AML-193 (cell line): ENCODE results near the gene PORCN.

Experiments used
- DNase-seq, 2 experiments: peaks; one replicate each; lab custom pipeline; 2025; lab: John Stamatoyannopoulos, UW

Gene PORCN

DNA sequence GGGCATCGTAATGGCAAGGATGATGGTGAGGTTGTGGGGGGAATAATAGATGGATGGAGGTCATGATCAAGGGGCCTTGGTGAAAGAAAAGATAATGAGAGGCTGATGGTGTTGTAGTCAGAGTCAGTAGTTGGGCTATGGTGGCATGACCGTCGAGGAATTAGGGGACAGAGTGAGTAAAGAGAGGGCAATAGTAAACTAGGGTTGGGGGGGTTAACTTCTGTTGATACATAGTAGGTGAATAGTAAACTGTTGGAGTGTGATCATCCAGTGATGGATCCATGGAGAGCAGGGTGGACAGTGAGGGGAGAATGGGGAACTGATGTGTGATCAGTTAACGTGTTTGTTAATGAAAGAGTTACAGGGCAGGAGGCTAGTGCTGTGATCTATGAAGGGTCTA is 31.9 kb upstream of the PORCN start:
- no peak for DNase-seq

GRCh38 chrX:48477960-48478755 is 30.6 kb upstream of the PORCN start:
- no peak for DNase-seq

DNA sequence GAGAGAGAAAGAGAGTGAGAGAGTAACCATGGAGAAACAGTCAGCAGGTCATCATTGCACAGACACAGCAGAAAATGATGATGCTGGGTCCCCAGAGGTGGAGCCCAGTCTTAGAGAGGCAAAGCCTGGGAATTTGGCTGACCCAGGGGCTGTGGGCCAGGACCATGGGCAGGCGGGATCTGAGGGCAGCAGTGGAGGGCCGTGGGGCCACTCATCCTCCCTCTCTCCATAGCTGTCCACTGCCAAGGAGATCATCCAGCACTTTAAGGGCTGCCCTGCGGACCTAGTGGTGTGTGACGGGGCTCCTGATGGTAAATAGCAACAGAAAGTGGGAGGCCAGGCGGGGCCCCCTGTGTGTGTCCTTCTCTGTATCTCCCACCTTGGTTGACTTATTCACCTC is 30.0 kb upstream of the PORCN start:
- DNase-seq: no peak

DNA sequence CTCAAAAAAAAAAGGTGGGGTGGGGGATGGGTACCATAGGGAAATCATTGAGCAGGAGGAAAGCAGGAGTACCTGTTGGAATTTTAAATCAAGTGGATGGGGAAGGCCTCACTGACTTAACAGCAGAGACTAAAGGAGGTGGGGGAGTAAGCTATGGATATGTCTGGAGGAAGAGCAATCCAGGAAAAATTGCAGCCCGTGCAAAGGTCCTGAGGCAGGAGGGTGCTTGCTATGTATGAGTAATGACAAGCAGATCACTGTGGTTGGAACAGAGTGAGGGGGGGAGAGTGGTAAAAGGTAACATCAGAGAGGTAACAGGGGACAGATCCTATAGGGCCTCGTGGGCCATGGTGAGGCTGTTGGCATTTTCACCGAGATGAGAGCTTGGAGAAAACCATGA is 28.6 kb upstream of the PORCN start:
- no peak for DNase-seq

- DNase-seq: no peak
These were observed 28.2 kb upstream of the PORCN start for GRCh38 chrX:48480583-48480982.

DNA sequence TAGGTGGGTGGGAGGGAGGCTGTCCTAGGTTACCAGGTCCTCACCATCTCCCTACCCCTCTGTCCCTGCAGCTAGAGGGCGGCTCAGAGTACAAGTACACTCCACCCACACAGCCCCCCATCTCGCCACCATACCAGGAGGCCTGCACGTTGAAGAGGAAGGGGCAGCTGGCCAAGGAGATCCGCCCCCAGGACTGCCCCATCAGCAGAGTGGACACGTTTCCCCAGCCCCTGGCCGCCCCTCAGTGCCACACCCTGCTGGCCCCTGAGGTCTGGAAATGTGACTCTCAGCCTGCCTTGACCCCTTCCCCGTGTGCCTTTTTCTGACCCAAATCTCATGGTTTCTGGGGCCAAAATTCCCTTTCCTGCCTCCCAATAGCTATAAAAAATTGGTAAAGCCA is 26.3 kb upstream of the PORCN start:
- DNase-seq: no peak

- DNase-seq: no peak
These were observed 21.4 kb upstream of the PORCN start for GRCh38 chrX:48487362-48487798.

DNA sequence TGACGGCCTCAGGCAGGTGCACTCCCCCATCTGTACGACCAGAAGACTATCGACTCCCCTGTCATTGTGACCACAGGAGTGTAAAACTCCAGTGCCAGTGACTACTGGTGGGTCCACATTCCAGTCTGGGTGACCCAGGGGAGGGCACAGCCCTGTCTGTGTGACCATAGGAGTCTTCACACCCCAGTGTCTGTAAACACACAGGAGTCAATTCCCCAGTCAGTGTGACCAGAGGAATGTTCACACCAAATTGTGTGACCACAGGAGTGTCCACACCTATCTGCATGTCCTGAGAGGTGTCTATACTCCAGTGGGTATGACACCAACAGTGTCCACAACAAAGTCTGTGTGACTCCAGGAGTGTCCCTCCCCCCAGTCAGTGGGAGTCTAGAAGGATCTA is 20.8 kb upstream of the PORCN start:
- DNase-seq: no peak

DNA sequence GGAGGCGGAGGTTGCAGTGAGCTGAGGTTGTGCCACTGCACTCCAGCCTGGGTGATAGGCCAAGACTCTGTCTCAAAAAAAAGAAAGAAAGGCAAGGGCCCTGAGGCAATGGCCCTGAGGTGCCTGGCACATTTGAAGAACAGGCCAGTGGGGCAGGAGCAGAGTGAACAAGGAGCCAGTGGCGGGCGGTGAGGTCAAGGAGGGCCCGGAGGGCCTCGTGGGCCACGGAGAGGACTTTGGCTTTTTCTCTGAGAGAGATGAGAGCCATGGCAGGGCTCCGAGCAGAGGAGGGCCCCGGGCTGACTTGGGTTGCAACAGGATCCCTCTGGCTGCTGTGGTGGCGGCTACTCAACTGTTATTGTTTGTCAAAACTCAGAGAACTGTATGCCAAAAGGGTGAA is 19.5 kb upstream of the PORCN start:
- DNase-seq: no peak

GRCh38 chrX:48489892-48490291 is 18.9 kb upstream of the PORCN start:
- no peak for DNase-seq

GRCh38 chrX:48490661-48491060 is 18.1 kb upstream of the PORCN start:
- DNase-seq: no peak

- DNase-seq: no peak
These were observed 17.0 kb upstream of the PORCN start for GRCh38 chrX:48491809-48492208.

GRCh38 chrX:48492293-48492910 is 16.4 kb upstream of the PORCN start:
- DNase-seq: peak in 1 of 2 experiments; percentile 1

DNA sequence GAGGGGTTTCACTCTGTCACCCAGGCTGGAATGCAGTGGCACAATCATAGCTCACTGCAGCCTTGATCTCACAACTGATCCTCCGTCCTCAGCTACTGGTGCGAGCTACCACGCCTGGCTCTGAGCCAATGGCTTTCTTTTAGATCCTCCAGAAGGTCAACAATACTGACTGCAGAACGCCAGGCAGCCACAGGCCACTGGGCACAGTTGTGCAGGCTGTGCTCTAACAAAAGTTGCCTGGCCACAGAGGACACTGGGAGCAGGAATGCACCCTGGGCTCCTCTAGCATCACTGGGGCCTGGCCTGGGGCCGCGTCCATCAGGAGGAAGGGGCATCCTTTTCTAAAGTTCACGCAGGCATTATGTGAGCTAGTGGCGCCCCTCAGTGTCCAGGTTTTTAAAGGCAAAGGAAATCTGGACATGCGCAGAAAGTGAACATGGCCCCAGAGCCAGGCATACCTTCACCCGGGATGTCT is 14.9 kb upstream of the PORCN start:
- DNase-seq: no peak

- no peak for DNase-seq
These were observed 12.1 kb upstream of the PORCN start for GRCh38 chrX:48496660-48497059.

GRCh38 chrX:48497871-48498270 is 10.9 kb upstream of the PORCN start:
- DNase-seq: no peak

DNA sequence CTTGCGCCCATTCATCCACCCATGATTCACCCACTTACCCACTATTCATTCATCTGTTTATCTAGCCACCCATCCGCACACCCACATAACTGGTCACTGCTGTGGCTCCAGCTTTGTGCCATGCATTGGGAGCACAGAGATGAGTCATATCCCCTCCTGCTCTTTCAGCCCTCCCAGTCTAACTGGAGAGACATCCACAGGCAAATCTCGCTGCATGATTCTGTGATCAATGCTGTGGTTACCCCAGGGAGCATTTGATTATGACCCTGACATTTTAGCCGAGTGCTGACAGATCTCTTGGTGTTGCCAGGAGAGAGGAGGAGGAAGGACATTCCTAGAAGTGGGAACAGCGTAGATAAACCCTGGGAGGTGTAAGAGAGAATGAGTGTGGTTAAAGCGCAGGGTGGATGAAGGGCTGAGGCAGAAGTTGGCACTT is 10.4 kb upstream of the PORCN start:
- DNase-seq: no peak

DNA sequence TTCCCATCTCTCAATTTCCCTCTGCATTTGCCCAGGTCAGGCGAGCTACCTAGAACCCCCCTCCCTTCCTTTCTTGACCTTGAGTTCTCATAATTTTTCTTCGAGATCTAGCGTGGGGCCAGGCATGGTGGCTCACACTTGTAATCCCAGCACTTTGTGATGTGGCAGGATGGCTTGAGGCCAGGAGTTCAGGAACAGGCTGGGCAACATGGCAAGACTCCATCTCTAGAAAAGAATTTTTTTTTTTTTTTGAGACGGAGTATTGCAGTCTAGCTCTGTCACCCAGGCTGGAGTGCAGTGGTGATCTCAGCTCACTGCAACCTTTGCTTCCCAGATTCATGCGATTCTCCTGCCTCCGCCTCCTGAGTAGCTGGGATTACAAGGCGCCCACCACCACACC is 4.5 kb upstream of the PORCN start:
- no peak for DNase-seq

DNA sequence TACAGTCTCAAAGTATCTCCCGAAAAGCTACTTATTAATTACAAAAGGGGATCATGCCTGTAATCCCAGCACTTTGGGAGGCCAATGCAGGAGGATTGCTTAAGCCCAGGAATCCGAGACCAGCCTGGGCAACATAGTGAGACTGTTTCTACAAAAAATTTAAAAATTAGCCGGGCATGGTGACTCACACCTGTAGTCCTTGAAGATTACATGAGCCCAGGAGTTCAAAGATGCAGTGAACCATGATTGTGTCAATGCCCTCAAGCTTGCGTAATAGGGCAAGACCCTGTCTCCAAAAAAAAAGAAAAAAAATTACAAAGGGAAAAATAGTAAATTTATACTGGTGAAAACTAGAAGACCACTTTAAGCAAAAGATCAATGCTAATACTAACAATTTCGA is 3.3 kb upstream of the PORCN start:
- DNase-seq: no peak

DNA sequence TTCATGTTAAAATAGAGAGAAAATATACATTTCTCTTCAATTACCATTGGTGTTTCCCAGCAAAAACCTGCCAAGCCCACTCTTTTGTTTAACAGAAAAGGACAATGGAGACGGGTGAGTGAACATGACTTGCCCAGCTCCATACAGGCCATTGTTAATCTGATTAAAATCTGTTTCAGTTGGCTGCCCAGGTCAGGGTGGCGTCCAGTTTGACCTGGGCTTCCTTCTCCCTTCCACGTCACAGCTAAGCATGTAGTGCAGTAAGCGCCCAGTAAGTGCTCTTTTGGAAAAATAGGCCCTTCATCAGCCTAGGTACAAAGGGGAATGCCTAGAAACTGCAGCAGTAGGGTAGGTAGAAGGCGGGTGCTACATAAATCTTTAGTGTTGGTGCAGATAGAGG is 1.5 kb upstream of the PORCN start:
- DNase-seq: no peak

GRCh38 chrX:48509245-48509590 is 426 bp downstream of the PORCN start:
- DNase-seq: no peak

- DNase-seq: no peak
These were observed 827 bp downstream of the PORCN start for GRCh38 chrX:48509619-48510018.

DNA sequence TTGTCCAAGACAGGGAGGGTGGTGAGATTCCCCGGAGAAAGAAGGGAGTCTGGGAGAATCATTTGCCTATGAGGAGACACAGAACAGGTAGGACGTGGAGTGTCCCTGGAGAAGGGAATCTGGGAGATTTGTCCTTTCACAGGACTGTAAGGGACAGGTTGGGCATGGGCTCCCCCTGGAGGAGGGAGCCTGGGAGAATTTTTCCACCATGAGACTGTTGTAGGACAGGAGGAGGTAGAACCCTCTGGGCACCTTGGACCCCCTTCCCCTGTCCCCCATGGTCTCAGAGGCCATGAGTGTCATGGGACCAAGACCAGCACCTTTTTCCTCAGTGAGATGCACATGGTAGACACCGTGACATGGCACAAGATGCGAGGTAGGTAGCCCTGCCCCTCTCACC is 2.8 kb downstream of the PORCN start:
- DNase-seq: no peak
